ENCODE results near the gene GBX1. TPM values are rescaled to one million over a fixed set of nuclear protein-coding genes. Genes with fewer than 3 reads are reported as not detected.

GBX1 gene
- total RNA-seq, 1 donor from 2014 or later = not detected

DNA sequence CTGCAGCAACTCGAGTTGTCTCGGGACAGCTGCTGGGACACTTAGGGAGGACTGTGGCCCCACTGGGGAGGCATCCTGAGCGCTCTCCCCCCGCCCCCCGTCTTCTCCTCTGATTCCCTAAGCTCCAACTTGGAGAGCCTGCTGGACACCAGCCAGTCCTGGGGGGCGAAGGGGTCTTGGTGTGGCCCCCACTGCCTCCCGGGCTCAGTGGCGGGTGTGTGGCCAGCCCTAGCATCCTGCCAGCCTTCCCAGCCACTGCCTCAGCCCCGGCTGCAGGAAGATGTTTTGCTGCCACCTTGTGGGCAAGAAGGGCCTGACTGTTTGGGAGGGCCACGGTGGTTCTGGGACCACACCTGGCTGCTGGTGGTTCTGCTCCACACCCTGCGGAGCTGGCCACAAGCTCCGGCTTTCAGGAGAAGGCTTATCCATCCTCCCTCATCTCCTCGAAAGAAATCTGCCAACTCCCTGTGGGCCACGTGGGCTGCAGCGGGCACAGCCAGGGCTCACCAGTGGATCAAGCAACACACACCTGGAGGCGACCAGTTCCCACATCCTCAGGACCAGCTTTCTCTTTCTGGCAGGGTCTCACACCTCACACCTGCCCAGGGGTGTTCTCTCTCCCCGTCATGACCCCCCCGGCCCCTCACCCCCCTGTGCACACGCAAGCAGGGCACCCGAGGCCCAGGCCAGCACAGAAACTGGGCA, 56.4 kb downstream of the GBX1 start:
- intact Hi-C loops (cut with DNase I) = loop anchor here (1.0 to 5.0 kb wide), 6 partner anchors 24 to 213 kb away; partner anchors contain the start of gene ABCB8
- peaks cover 0 to 6% of the 10 kb centered on the region in 2 donors for H3K36me3 ChIP-seq
- peaks cover 0 to 2% of the 10 kb centered on the region in 2 donors for H3K4me1 ChIP-seq
- peak in 1 of 2 donors; percentile 87 for DNase-seq (ENCODE audit: low spot score in 2 of 2)
- no peaks in the 10 kb centered on the region for H3K27me3 ChIP-seq
- H3K27ac ChIP-seq = no peak overlapping the region
- TF ChIP-seq, protein P1, sequence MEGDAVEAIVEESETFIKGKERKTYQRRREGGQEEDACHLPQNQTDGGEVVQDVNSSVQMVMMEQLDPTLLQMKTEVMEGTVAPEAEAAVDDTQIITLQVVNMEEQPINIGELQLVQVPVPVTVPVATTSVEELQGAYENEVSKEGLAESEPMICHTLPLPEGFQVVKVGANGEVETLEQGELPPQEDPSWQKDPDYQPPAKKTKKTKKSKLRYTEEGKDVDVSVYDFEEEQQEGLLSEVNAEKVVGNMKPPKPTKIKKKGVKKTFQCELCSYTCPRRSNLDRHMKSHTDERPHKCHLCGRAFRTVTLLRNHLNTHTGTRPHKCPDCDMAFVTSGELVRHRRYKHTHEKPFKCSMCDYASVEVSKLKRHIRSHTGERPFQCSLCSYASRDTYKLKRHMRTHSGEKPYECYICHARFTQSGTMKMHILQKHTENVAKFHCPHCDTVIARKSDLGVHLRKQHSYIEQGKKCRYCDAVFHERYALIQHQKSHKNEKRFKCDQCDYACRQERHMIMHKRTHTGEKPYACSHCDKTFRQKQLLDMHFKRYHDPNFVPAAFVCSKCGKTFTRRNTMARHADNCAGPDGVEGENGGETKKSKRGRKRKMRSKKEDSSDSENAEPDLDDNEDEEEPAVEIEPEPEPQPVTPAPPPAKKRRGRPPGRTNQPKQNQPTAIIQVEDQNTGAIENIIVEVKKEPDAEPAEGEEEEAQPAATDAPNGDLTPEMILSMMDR (IDR thresholded peaks at IDR 0.05) = peak; percentile 69 to 91 (median 90)
- H3K4me3 ChIP-seq = no peak overlapping the region
- H3K9me3 ChIP-seq = no peaks in the 10 kb centered on the region

- intact Hi-C loops (cut with DNase I) = loop anchor here (2.0 to 5.0 kb wide), 4 partner anchors 50 to 148 kb away; partner anchors contain the start of gene ABCB8
- TF ChIP-seq, protein P1 (IDR thresholded peaks at IDR 0.05) = no peak
- H3K27ac ChIP-seq = peak overlapping the region in 1 of 2 donors; percentile 3
- H3K27me3 ChIP-seq = no peaks in the 10 kb centered on the region
- DNase-seq (ENCODE audit: low spot score in 2 of 2) = no peak
- peaks cover 0 to 6% of the 10 kb centered on the region in 2 donors for H3K36me3 ChIP-seq
- H3K4me3 ChIP-seq = no peak overlapping the region
- no peaks in the 10 kb centered on the region for H3K4me1 ChIP-seq
- H3K9me3 ChIP-seq = no peaks in the 10 kb centered on the region
Observed at GRCh38 chr7:151110236-151110940, 57.1 kb downstream of the GBX1 start.

DNA sequence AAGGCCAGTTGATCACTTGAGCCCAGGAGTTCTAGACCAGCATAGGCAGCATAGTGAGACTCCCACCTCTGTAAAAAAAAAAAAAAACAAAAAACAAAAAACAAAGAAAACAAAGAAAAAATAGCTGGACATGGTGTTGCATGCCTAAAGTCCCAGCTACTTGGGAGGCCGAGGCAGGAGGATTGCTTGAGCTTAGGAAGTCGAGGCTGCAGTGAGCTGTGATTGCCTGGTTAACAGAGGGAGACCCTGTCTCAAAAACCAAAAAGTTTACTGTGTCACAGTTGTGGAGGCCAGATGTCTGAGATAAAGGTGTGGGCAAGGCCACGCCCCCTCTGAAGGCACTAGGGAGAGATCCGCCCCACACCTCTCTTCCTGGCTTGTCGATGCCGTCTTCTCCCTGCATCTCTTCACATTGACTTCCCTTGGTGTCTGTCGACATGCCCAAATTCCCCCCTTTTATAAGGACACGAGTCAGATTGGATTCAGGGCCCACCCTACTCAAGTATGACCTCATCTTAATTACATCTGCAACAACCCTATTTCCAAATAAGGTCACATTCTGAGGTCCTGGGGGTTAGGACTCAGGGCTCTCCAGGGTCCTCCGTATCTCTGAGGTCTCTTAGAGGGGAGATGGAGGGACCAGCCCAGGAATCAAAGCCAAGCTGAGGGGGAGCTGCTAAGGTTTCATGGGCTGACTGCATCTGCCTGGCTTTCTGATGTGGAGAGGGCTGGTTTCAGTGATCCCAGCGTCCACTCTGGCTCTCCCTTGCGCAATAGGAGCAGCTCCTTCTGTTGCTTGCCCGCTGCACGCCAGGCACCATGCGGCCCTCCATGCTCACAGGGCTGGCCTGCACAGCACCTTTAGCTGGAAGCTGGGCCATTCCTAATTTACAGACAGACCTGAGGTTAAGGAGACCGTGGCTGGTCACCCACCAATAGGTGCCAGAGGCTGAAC, 58.1 kb downstream of the GBX1 start:
- H3K27ac ChIP-seq = peak overlapping the region in 1 of 2 donors; percentile 3
- intact Hi-C loops (cut with DNase I) = loop anchor here (2.0 to 5.0 kb wide), 4 partner anchors 49 to 147 kb away; partner anchors contain the start of gene ABCB8

DNA sequence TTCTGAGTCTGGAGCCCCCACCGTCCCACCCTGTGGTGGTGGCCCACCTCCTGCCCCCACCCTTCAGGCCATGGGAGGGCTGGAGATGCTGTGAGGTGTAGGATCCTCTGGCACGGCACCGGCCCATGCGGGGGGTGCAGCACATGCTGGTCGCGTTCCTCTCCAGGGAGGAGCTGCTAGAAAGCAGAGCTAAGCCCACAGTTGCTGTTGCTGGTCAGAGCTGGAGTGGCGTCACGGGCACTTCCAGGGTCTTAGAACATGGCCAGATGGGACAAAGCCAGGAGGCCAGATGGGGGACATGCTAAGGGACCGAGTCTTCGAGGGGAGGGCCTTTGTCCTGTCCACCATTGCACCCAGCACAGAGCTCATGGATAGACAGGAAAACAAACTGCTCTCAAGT, 59.6 kb downstream of the GBX1 start:
- TF ChIP-seq, protein P1 (IDR thresholded peaks at IDR 0.05) = no peak
- no peaks in the 10 kb centered on the region for H3K27me3 ChIP-seq
- DNase-seq (ENCODE audit: low spot score in 2 of 2) = no peak
- H3K9me3 ChIP-seq = no peaks in the 10 kb centered on the region
- no peak overlapping the region for H3K4me3 ChIP-seq
- no peaks in the 10 kb centered on the region for H3K4me1 ChIP-seq
- H3K36me3 ChIP-seq = peaks cover 0 to 13% of the 10 kb centered on the region in 2 donors
- intact Hi-C loops (cut with DNase I) = no loop called here
- no peak overlapping the region for H3K27ac ChIP-seq

More for the DNA sequence above, 58.1 kb downstream of the GBX1 start:
- no peak for DNase-seq (ENCODE audit: low spot score in 2 of 2)
- H3K4me3 ChIP-seq = no peak overlapping the region
- peaks cover 0 to 9% of the 10 kb centered on the region in 2 donors for H3K36me3 ChIP-seq
- H3K27me3 ChIP-seq = no peaks in the 10 kb centered on the region
- no peaks in the 10 kb centered on the region for H3K9me3 ChIP-seq
- TF ChIP-seq, protein P1 (IDR thresholded peaks at IDR 0.05) = no peak
- H3K4me1 ChIP-seq = no peaks in the 10 kb centered on the region
